Measurements from ENCODE around the gene HDAC11. TPM values are rescaled to one million over a fixed set of nuclear protein-coding genes. Genes with fewer than 3 reads are reported as not detected.

HDAC11 gene
- total and polyA plus RNA-seq, 2 of the 13 experiments (the other 11 are each of a cell fraction or from before 2014, with no cell fraction given), result 13.7 to 33.1 TPM

- Histone ChIP-seq H3K36me3 (replicated peaks in 1 of 2; ENCODE audit: control insufficient read depth in 1 of 2, insufficient read depth in 2 of 2, low read length in 2 of 2) (no peaks in the 10 kb centered on the region), H3K9ac (ENCODE audit: insufficient read depth, low read depth, low read length) (no peak overlapping the region)
- no TSS peak for BruUV-seq (replicated peaks)
Observed at GRCh38 chr3:13546667-13547171, 66.6 kb downstream of the HDAC11 start.

More at GRCh38 chr3:13546667-13547171, 66.6 kb downstream of the HDAC11 start:
- Histone ChIP-seq H2AFZ (ENCODE audit: low read length) (no peak overlapping the region), H3K4me3 (replicated peaks in 1 of 3; ENCODE audit: insufficient read depth in 1 of 3, low read depth in 2 of 3, low read length in 3 of 3) (no peak overlapping the region), H3K27ac (ENCODE audit: extremely low read length, insufficient read depth, low read length) (no peak overlapping the region), H4K20me1 (ENCODE audit: insufficient read depth, low read length) (peaks cover 3% of the 10 kb centered on the region; the same call in 1 of the 2 replicates), H3K4me1 (ENCODE audit: insufficient read depth, low read length) (no peaks in the 10 kb centered on the region), H3K79me2 (ENCODE audit: insufficient read depth, low read length) (no peaks in the 10 kb centered on the region), H3K27me3 (ENCODE audit: control insufficient read depth in 1 of 2, insufficient read depth in 2 of 2, low read length in 2 of 2) (peaks cover 15 to 77% of the 10 kb centered on the region in 2 experiments), H3K4me2 (ENCODE audit: low read depth, low read length) (no peak overlapping the region), H3K9me3 (ENCODE audit: low read length) (no peaks in the 10 kb centered on the region)
- ChIA-PET CTCF (ENCODE audit: low intra/inter-chr PET ratio, low total read pairs) (no interaction called here), POLR2A (no interaction called here)
- in situ Hi-C loops (cut with HindIII; ENCODE audit: extremely low pct_ligation_motif_present, low pct_unique_long_range_greater_than_20kb) (no loop called here), intact Hi-C loops (cut with micrococcal nuclease; ENCODE audit: unreplicated experiment) (no loop called here)
- DNase-seq (ENCODE audit: low spot score) (no peak), FAIRE-seq (no peak), ATAC-seq (no peak)
- WGBS (ENCODE audit: low lambda C conversion rate), result 35% methylated on average over 2 of the region's 9 CpGs
- TF ChIP-seq TP53 (CRISPR knock-in tag; conservative IDR thresholded peaks at IDR 0.05) (no peak), SP4 (CRISPR knock-in tag; IDR thresholded peaks at IDR 0.05) (no peak), CREM (IDR thresholded peaks at IDR 0.05) (no peak), CREM (CRISPR knock-in tag; IDR thresholded peaks at IDR 0.05) (no peak), MED1 (CRISPR knock-in tag; IDR thresholded peaks at IDR 0.05) (no peak), SMAD9 (CRISPR knock-in tag; IDR thresholded peaks at IDR 0.05) (no peak), POLR2AphosphoS5 (IDR thresholded peaks at IDR 0.05; ENCODE audit: low read depth, low read length) (no peak), ZNF451 (CRISPR knock-in tag; IDR thresholded peaks at IDR 0.05) (no peak), ZBTB44 (CRISPR knock-in tag; IDR thresholded peaks at IDR 0.05) (no peak), ZNF17 (CRISPR knock-in tag; IDR thresholded peaks at IDR 0.05) (no peak), TBX3 (IDR thresholded peaks at IDR 0.05; ENCODE audit: borderline replicate concordance) (no peak), PBX2 (CRISPR knock-in tag; IDR thresholded peaks at IDR 0.05) (no peak), ZNF30 (CRISPR knock-in tag; IDR thresholded peaks at IDR 0.05) (no peak)

Data from HepG2 (cell line).